Suprapubic skin (tissue), 4 donors: Measurements from ENCODE around the gene CTAGE1.

Experiments used
- CTCF ChIP-seq, 2 donors: fragments of 200-600 bp in 1 of 2; fragments of 450-650 bp in 1 of 2; sonication (generic) in 1 of 2; IDR thresholded peaks; one replicate each; pipeline ENCODE4 v1.5.1; 2016 to 2019; ENCODE audit warnings: antibody characterized with exemption in 2 of 2, mild to moderate bottlenecking in 1 of 2, moderate library complexity in 1 of 2
- EP300 ChIP-seq: sonication (generic); formaldehyde crosslinking; IDR thresholded peaks from one replicate; pipeline ENCODE4 v1.6.1; 2017; ENCODE audit warnings: antibody characterized with exemption
- POLR2A ChIP-seq, 2 donors: fragments of 450-650 bp; IDR thresholded peaks; one replicate each; pipeline ENCODE4 v1.6.1; 2017; ENCODE audit warnings: antibody characterized with exemption in 2 of 2, mild to moderate bottlenecking in 2 of 2, moderate library complexity in 2 of 2
- POLR2AphosphoS5 ChIP-seq, 3 donors: sonication (generic); formaldehyde crosslinking; IDR thresholded peaks; one replicate each; pipeline ENCODE4 v1.6.1; 2017; ENCODE audit warnings: antibody characterized with exemption in 3 of 3

GRCh38 chr18:22432657-22433137, 15.0 kb upstream of the CTAGE1 start:
- TF ChIP-seq EP300, result no peak
- no peak for TF ChIP-seq POLR2A (IDR thresholded peaks at IDR 0.05)
- TF ChIP-seq CTCF (IDR thresholded peaks at IDR 0.05), result no peak
- no peak for TF ChIP-seq POLR2AphosphoS5 (IDR thresholded peaks at IDR 0.05)
